ENCODE measurements around the gene ACTL6B. TPM values are rescaled to one million over a fixed set of nuclear protein-coding genes. Genes with fewer than 3 reads are reported as not detected.
A peak's percentile ranks its signal among the peaks of the same experiment; 100 is the strongest.

Gene ACTL6B
- total RNA-seq, 2 donors from 2014 or later: 2.4 TPM; not detected in 1

DNA sequence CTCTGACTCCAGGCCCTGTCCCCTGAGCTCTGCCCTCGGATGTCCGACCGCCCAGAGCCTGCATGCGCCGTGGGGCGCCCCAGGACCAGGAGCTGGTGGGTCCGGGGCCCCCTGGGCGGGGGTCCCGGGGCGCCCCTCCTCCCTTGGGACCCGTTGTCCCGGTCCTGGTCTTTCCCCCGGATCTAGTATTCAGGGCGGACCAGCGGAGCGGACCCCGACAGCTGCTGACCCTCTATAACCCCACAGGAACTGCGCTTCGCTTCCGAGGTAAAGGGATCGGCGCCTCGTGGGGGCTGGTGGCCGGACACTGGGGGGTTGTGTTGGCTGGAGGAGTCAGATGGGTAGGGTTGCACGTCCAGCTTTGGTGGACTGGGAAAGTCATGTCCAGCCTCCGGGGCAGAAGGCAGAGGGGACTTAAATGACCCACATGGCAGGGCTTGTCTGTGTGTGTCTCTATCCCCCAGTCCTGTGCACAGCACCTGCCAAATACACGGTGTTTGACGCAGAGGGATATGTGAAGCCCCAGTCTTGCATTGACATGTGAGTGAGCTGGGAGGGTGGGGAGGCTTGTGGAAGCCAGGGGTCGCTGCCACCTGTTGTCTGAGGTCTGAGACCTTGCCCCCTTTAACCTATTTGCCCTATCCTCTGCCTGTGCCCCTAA is 43.4 kb downstream of the ACTL6B start:
- 2% methylated on average over 28 of the region's 29 CpGs for WGBS
- no peaks in the 10 kb centered on the region for H3K36me3 ChIP-seq
- peaks cover 5% of the 10 kb centered on the region for H3K4me1 ChIP-seq (replicated peaks)
- DNase-seq (ENCODE audit: low spot score): no peak
- H3K4me3 ChIP-seq: peak overlapping the region; percentile 63 to 69
- peak overlapping the region; percentile 96 to 97 for H3K27ac ChIP-seq
- H3K9me3 ChIP-seq: no peaks in the 10 kb centered on the region
- intact Hi-C loops (cut with DNase I): loop anchor here (2.0 to 5.0 kb wide), 2 partner anchors 60 to 79 kb away; partner anchors contain the start of genes GIGYF1 and GNB2
- no peak for TF ChIP-seq POLR2A (IDR thresholded peaks at IDR 0.05)
- no peaks in the 10 kb centered on the region for H3K27me3 ChIP-seq (replicated peaks; ENCODE audit: insufficient read depth)

DNA sequence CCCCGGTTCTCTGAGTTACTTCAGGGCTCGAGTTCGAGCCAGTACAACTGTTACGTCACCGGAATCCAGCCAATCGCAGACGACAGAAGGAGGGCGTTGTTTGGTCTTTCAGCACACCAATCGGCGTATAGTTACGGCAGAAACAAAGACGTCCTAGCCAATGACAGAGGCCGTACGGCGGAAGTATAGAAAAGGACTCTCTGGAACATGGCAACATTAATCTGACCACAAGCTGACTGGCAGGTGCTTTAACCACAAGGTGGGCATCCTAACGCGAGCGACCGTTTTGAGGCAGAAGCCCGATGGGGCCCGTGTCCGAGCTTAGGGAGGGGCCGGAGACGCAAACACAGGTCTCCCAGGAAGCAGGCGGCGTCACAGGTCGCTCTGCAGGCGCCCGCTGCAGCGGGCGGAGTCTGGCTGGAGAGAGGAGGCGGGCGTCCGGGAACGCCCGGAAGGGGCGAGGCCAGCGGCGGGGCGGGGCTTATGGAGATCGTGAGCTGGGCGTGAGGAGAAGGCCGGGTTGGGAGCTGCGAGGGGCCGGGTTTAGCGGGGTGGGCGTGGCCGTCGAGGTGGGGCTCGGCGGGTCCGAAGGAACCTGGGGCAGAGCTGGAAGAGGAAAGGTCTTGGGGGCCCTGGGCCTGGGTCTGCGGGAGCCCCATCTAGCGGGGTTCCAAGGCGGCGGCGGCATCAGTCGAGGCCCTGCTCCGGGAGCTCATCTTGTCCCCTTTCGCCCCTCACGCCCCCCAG is 44.1 kb downstream of the ACTL6B start, which contains the start of gene MOSPD3:
MOSPD3 (plus strand) TSS at position 558 of the 747 bp plus-strand sequence. CDS start 252 bp downstream, outside the sequence.
- peak within 1 kb of the TSS; percentile 96 to 97 for H3K27ac ChIP-seq
- peak within 1 kb of the TSS; percentile 63 to 69 for H3K4me3 ChIP-seq
- H3K9me3 ChIP-seq: no peaks in the 10 kb centered on the region
- WGBS: 1% methylated on average over 61 of the region's 61 CpGs
- peak; percentile 99 for DNase-seq (ENCODE audit: low spot score)
- peaks cover 5% of the 10 kb centered on the region for H3K4me1 ChIP-seq (replicated peaks)
- H3K27me3 ChIP-seq (replicated peaks; ENCODE audit: insufficient read depth): no peaks in the 10 kb centered on the region
- H3K36me3 ChIP-seq: no peaks in the 10 kb centered on the region
- TF ChIP-seq POLR2AphosphoS5 (IDR thresholded peaks at IDR 0.05) (peak; percentile 93), POLR2A (IDR thresholded peaks at IDR 0.05) (peak; percentile 72)
- TF ChIP-seq, protein P1, sequence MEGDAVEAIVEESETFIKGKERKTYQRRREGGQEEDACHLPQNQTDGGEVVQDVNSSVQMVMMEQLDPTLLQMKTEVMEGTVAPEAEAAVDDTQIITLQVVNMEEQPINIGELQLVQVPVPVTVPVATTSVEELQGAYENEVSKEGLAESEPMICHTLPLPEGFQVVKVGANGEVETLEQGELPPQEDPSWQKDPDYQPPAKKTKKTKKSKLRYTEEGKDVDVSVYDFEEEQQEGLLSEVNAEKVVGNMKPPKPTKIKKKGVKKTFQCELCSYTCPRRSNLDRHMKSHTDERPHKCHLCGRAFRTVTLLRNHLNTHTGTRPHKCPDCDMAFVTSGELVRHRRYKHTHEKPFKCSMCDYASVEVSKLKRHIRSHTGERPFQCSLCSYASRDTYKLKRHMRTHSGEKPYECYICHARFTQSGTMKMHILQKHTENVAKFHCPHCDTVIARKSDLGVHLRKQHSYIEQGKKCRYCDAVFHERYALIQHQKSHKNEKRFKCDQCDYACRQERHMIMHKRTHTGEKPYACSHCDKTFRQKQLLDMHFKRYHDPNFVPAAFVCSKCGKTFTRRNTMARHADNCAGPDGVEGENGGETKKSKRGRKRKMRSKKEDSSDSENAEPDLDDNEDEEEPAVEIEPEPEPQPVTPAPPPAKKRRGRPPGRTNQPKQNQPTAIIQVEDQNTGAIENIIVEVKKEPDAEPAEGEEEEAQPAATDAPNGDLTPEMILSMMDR (IDR thresholded peaks at IDR 0.05): peak in 2 of 4 experiments; percentile 28 to 42
- intact Hi-C loops (cut with DNase I): loop anchor here (2.0 to 5.0 kb wide), 2 partner anchors 61 to 80 kb away; partner anchors contain the start of genes GIGYF1 and GNB2

DNA sequence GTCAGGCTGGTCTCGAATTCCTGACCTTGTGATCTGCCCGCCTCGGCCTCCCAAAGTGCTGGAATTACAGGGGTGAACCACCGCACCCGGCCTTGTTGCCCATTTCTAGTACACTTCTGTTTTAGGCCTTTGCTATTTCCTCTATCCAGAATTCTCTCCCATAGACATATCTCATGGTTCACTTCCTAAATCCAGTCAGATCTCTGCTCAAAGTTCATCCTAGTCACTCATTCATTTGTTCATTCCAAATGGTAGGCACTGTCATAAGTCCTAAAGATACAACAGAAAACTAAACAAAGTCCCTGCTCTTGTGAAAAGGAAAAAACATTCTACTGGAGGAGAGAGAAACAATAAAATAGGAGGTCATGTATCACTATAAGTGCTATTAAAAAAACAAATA is 46.3 kb downstream of the ACTL6B start:
- Histone ChIP-seq H3K27me3 (replicated peaks; ENCODE audit: insufficient read depth) (no peaks in the 10 kb centered on the region), H3K9me3 (no peaks in the 10 kb centered on the region), H3K4me3 (no peak overlapping the region), H3K27ac (no peak overlapping the region), H3K4me1 (replicated peaks) (peaks cover 5% of the 10 kb centered on the region), H3K36me3 (no peaks in the 10 kb centered on the region)
- TF ChIP-seq, protein P1 (IDR thresholded peaks at IDR 0.05): no peak
- TF ChIP-seq POLR2A (IDR thresholded peaks at IDR 0.05) (no peak), POLR2AphosphoS5 (IDR thresholded peaks at IDR 0.05) (no peak)
- 98% methylated on average over 5 of the region's 5 CpGs for WGBS
- no peak for DNase-seq (ENCODE audit: low spot score)
- intact Hi-C loops (cut with DNase I): loop anchor here (5.0 kb wide), 1 partner anchor 82 kb away; the partner anchor contains the start of gene GIGYF1

DNA sequence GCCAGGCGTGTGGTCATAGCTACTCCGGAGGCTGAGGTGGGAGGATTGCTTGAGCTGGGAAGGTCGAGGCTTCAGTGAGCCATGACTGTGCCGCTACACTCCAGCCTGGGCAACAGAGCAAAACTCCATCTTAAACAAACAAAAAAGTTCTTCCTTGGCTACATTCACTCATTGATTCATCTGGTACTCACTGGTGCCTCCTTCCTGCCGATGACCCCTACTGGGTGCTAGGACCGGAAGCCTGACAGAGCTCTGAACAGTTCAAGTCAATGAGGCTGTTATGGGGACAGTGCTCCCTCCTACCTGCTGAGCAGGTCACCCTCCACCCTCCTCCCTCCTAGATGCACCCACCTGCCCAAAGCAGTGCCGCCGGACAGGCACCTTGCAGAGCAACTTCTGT is 49.1 kb downstream of the ACTL6B start:
- H3K9me3 ChIP-seq: no peaks in the 10 kb centered on the region
- TF ChIP-seq, protein P1 (IDR thresholded peaks at IDR 0.05): no peak
- TF ChIP-seq POLR2A (IDR thresholded peaks at IDR 0.05) (no peak), POLR2AphosphoS5 (IDR thresholded peaks at IDR 0.05) (no peak)
- intact Hi-C loops (cut with DNase I): no loop called here
- H3K4me1 ChIP-seq (replicated peaks): no peaks in the 10 kb centered on the region
- WGBS: 78% methylated on average over 8 of the region's 8 CpGs
- no peak overlapping the region for H3K4me3 ChIP-seq
- H3K36me3 ChIP-seq: no peaks in the 10 kb centered on the region
- no peaks in the 10 kb centered on the region for H3K27me3 ChIP-seq (replicated peaks; ENCODE audit: insufficient read depth)
- no peak overlapping the region for H3K27ac ChIP-seq
- DNase-seq (ENCODE audit: low spot score): no peak

DNA sequence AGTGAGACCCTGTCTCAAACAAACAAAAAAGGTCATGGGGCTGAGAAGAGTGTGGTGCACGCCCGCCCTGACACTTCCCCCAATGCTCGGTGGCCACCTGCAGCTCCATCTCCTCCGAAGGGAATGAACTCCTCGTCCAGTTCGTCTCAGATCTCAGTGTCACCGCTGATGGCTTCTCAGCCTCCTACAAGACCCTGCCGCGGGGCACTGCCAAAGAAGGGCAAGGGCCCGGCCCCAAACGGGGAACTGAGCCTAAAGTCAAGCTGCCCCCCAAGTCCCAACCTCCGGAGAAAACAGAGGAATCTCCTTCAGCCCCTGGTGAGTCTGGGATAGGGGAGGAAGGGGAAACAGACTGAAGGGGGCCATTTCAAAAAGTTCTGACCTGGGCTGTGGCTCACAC is 49.9 kb downstream of the ACTL6B start:
- Histone ChIP-seq H3K4me3 (no peak overlapping the region), H3K27ac (no peak overlapping the region), H3K4me1 (replicated peaks) (no peaks in the 10 kb centered on the region), H3K27me3 (replicated peaks; ENCODE audit: insufficient read depth) (no peaks in the 10 kb centered on the region), H3K36me3 (no peaks in the 10 kb centered on the region), H3K9me3 (no peaks in the 10 kb centered on the region)
- WGBS: 94% methylated on average over 12 of the region's 12 CpGs
- intact Hi-C loops (cut with DNase I): no loop called here
- no peak for TF ChIP-seq POLR2A (IDR thresholded peaks at IDR 0.05)
- TF ChIP-seq, protein P1 (IDR thresholded peaks at IDR 0.05): no peak
- TF ChIP-seq POLR2AphosphoS5 (IDR thresholded peaks at IDR 0.05): no peak
- no peak for DNase-seq (ENCODE audit: low spot score)
